OCI-LY7 (cell line): ENCODE data around the gene GLRX5. TPM values are rescaled to one million over a fixed set of nuclear protein-coding genes. Genes with fewer than 3 reads are reported as not detected.

Source experiments
- BruUV-seq: library from RNA; stranded (reverse); fragments of 400-500 nt; replicated peaks from 2 replicates; lab custom pipeline; 2021; lab: Mats Ljungman, UMichigan
- CTCF ChIA-PET: fragments of 300-600 bp; sonication (Branson Sonifier 250); formaldehyde crosslinking; loops from one replicate; lab custom pipeline; 2022; ENCODE audit warnings: antibody characterized with exemption; ENCODE audit not compliant: unreplicated experiment; lab: Charles Lee
- POLR2A ChIA-PET: fragments of 300-600 bp; sonication (Branson Sonifier 250); formaldehyde crosslinking; loops from one replicate; lab custom pipeline; 2022; ENCODE audit warnings: antibody characterized with exemption; lab: Charles Lee
- DNase-seq: peaks from one replicate; pipeline ENCODE4 v3.0.0-alpha.2; 2015; ENCODE audit warnings: low spot score
- H2AFZ ChIP-seq: fragments of 200-600 bp; sonication (generic), shearing (Covaris generic); 2 replicates; pipeline ENCODE4 v1.6.1; 2014; ENCODE audit warnings: mild to moderate bottlenecking, antibody characterized with exemption, low read length, moderate library complexity
- H3K27ac ChIP-seq: fragments of 200-600 bp; sonication (generic); 2 replicates; pipeline ENCODE4 v1.5.1; 2014; ENCODE audit warnings: mixed run types, low read depth, mild to moderate bottlenecking, moderate library complexity, low read length, inconsistent platforms; ENCODE audit not compliant: poor library complexity, severe bottlenecking
- H3K36me3 ChIP-seq: fragments of 200-600 bp; sonication (generic); 2 replicates; pipeline ENCODE4 v1.6.1; 2014; ENCODE audit warnings: mild to moderate bottlenecking, antibody characterized with exemption, low read length, moderate library complexity, mixed read lengths; ENCODE audit not compliant: insufficient read depth
- H3K4me1 ChIP-seq: fragments of 200-600 bp; sonication (generic); 2 replicates; pipeline ENCODE4 v1.5.1; 2014; ENCODE audit warnings: mild to moderate bottlenecking, low read length; ENCODE audit not compliant: insufficient read depth, poor library complexity, severe bottlenecking
- H3K4me2 ChIP-seq: fragments of 200-600 bp; sonication (generic); 2 replicates; pipeline ENCODE4 v1.6.1; 2014; ENCODE audit warnings: mild to moderate bottlenecking, low read length
- H3K4me3 ChIP-seq: fragments of 200-600 bp; sonication (generic); 2 replicates; pipeline ENCODE4 v1.5.1; 2014; ENCODE audit warnings: mild to moderate bottlenecking, low read depth, low read length; ENCODE audit not compliant: poor library complexity, severe bottlenecking
- H3K79me2 ChIP-seq: fragments of 200-600 bp; sonication (generic); 2 replicates; pipeline ENCODE4 v1.6.1; 2016; ENCODE audit warnings: low read depth, mild to moderate bottlenecking, low read length, moderate library complexity, mixed read lengths; ENCODE audit not compliant: insufficient read depth
- H3K9me2 ChIP-seq: fragments of 200-600 bp; sonication (generic); 2 replicates; pipeline ENCODE4 v1.6.1; 2016; ENCODE audit warnings: mild to moderate bottlenecking, low read length, mixed read lengths; ENCODE audit not compliant: insufficient read depth
- H3K9me3 ChIP-seq: fragments of 200-600 bp; sonication (generic); 2 replicates; pipeline ENCODE4 v1.6.1; 2014; ENCODE audit warnings: mild to moderate bottlenecking, mixed run types, low read length, mixed read lengths
- H4K20me1 ChIP-seq: fragments of 200-600 bp; sonication (generic); 2 replicates; pipeline ENCODE4 v1.6.1; 2014; ENCODE audit warnings: mild to moderate bottlenecking, antibody characterized with exemption, low read length, moderate library complexity, mixed read lengths; ENCODE audit not compliant: insufficient read depth
- EZH2phosphoT487 ChIP-seq: fragments of 200-600 bp; sonication (generic); IDR thresholded peaks from 2 replicates; pipeline ENCODE4 v1.6.1; 2018; ENCODE audit warnings: low read depth, borderline replicate concordance, mild to moderate bottlenecking, mixed run types, antibody characterized with exemption, low read length, moderate library complexity, mixed read lengths
- intact Hi-C: fragments of 100-400 bp; cut with micrococcal nuclease; formaldehyde crosslinking; loops from one replicate; pipeline ENCODE4 v1.10.0; 2022; ENCODE audit not compliant: unreplicated experiment
- total RNA-seq, 2 experiments: library from RNA; depleted of rRNA in 1 of 2; stranded (reverse); fragments of >200 nt in 1 of 2; shearing (Covaris generic) in 1 of 2; gene quantifications; 2 replicates each; pipeline ENCODE4 v1.2.3, GENCODE V29; 2014 to 2022
- TF ChIP-seq, protein P1 (sequence below): fragments of 200-600 bp; sonication (generic); conservative IDR thresholded peaks from 2 replicates; pipeline ENCODE4 v1.5.1; 2014; ENCODE audit warnings: mild to moderate bottlenecking, antibody characterized with exemption, low read length, moderate library complexity, mixed read lengths

Gene GLRX5
- total RNA-seq, 2 experiments from 2014 or later: 68.2 to 78.4 TPM

DNA sequence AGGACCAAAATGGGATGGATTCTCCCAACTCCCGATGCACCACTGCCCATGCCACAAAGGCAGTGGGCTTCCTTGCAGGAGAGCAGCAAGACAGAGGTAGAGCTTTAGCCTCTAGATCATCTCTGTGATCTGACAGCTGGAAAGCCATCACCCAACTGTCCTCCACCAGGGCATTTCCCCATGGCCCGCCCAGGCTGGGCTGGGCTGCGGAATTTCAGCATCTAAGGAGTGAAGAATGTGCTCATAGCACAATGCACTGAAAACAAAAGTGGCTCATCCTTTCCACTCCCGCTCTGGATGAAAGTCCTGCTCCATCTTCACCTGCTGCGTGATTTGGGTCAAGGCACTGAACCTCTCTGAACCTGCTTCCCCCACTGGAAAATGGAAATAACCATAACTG lies 24.0 kb upstream of the GLRX5 start:
- no TSS peak for BruUV-seq
- no peaks in the 10 kb centered on the region for H3K36me3 ChIP-seq
- no peak overlapping the region for H3K4me2 ChIP-seq
- no peaks in the 10 kb centered on the region for H3K9me3 ChIP-seq
- peaks cover 13% of the 10 kb centered on the region for H3K4me1 ChIP-seq
- CTCF ChIA-PET: no interaction called here
- H3K79me2 ChIP-seq: no peaks in the 10 kb centered on the region
- no peak for DNase-seq
- H3K27ac ChIP-seq: no peak overlapping the region
- no peaks in the 10 kb centered on the region for H3K9me2 ChIP-seq
- POLR2A ChIA-PET: interaction anchor here (0.7 to 1.5 kb wide), 3 partner anchors 8 to 51 kb away, joined by 3 to 5 read pairs (median 3); no protein-coding TSS in a partner anchor
- no peaks in the 10 kb centered on the region for H4K20me1 ChIP-seq
- no peak overlapping the region for H2AFZ ChIP-seq
- intact Hi-C loops: no loop called here
- no peak overlapping the region for H3K4me3 ChIP-seq
- TF ChIP-seq EZH2phosphoT487: no peak
- TF ChIP-seq, protein P1, sequence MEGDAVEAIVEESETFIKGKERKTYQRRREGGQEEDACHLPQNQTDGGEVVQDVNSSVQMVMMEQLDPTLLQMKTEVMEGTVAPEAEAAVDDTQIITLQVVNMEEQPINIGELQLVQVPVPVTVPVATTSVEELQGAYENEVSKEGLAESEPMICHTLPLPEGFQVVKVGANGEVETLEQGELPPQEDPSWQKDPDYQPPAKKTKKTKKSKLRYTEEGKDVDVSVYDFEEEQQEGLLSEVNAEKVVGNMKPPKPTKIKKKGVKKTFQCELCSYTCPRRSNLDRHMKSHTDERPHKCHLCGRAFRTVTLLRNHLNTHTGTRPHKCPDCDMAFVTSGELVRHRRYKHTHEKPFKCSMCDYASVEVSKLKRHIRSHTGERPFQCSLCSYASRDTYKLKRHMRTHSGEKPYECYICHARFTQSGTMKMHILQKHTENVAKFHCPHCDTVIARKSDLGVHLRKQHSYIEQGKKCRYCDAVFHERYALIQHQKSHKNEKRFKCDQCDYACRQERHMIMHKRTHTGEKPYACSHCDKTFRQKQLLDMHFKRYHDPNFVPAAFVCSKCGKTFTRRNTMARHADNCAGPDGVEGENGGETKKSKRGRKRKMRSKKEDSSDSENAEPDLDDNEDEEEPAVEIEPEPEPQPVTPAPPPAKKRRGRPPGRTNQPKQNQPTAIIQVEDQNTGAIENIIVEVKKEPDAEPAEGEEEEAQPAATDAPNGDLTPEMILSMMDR: no peak

DNA sequence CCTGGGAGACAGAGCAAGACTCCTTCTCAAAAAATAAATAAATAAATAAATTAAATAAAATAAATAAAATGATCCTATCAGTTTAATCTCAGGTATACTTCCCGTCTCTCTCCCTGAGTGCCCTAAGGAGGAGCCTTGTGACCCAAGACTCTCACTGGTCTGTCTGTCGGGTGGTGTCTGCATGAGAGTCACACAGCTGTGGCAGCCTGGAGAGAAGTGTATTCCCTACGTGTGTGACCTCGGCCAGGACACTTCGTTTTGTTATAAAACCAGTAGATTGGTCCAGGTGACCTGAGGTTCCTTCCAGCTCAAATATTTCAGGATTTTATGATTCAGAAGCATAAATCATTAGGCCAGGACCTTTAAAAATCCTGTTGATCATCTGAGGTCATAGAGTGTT lies 23.2 kb upstream of the GLRX5 start:
- DNase-seq: no peak
- Histone ChIP-seq H3K9me3 (no peaks in the 10 kb centered on the region), H3K4me1 (peaks cover 18% of the 10 kb centered on the region), H3K4me2 (no peak overlapping the region), H3K4me3 (no peak overlapping the region), H3K27ac (no peak overlapping the region), H4K20me1 (no peaks in the 10 kb centered on the region), H2AFZ (no peak overlapping the region), H3K36me3 (no peaks in the 10 kb centered on the region), H3K9me2 (no peaks in the 10 kb centered on the region), H3K79me2 (no peaks in the 10 kb centered on the region)
- ChIA-PET POLR2A (interaction anchor here (1.5 kb wide), 1 partner anchor 9 kb away, joined by 5 read pairs; no protein-coding TSS in a partner anchor), CTCF (no interaction called here)
- no TSS peak for BruUV-seq
- TF ChIP-seq EZH2phosphoT487: no peak
- TF ChIP-seq, protein P1: no peak
- intact Hi-C loops: no loop called here

DNA sequence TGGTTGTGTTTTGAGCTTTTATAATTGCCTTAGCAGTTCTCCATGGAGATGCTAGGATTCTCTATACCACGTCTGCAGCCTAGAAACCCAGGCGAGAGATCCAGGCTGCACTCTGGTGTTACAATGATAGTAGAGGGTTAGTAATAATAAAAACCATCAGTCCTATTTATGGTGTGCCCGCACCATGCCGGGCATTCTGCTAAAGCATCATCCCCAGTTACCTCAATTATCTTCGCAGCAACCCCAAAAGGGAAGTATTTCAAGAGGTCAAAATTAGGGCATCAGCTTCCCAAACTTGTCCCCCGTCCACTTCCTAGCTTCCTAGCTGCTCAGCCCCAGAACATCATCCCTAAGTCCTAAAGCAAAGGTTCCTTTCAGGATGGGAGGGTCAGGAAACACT lies 21.6 kb upstream of the GLRX5 start:
- Histone ChIP-seq H2AFZ (no peak overlapping the region), H3K9me3 (no peaks in the 10 kb centered on the region), H3K79me2 (no peaks in the 10 kb centered on the region), H3K27ac (no peak overlapping the region), H3K9me2 (no peaks in the 10 kb centered on the region), H3K4me2 (no peak overlapping the region), H4K20me1 (no peaks in the 10 kb centered on the region), H3K4me3 (no peak overlapping the region), H3K4me1 (peaks cover 34% of the 10 kb centered on the region), H3K36me3 (no peaks in the 10 kb centered on the region)
- no TSS peak for BruUV-seq
- intact Hi-C loops: no loop called here
- no peak for DNase-seq
- TF ChIP-seq EZH2phosphoT487: no peak
- TF ChIP-seq, protein P1: no peak
- ChIA-PET CTCF (interaction anchor here (1.0 to 1.4 kb wide), 3 partner anchors 61 to 76 kb away, joined by 3 read pairs; no protein-coding TSS in a partner anchor), POLR2A (interaction anchor here (0.7 to 4.3 kb wide), 3 partner anchors 9 to 73 kb away, joined by 4 to 30 read pairs (median 4); no protein-coding TSS in a partner anchor)
